Memory B cell (primary cell): ENCODE measurements around the gene HOXA6.

Experiments used
- ATAC-seq: fragments of 150-1000 bp; cut with Tn5 transposase; 2 replicates; pipeline ENCODE4 v1.10.0; 2021; ENCODE audit warnings: low read depth, mild to moderate bottlenecking, moderate library complexity
- DNase-seq, 2 donors: peaks; one replicate each; pipeline ENCODE4 v3.0.0; 2022; ENCODE audit warnings: low spot score in 2 of 2
- H3K27ac Mint-ChIP-seq: one replicate; pipeline ENCODE4 v1.8.0; 2022; ENCODE audit warnings: mild to moderate bottlenecking, moderate library complexity, mixed read lengths
- H3K27me3 Mint-ChIP-seq: one replicate; pipeline ENCODE4 v1.8.0; 2022; ENCODE audit warnings: mixed read lengths
- H3K36me3 Mint-ChIP-seq: one replicate; pipeline ENCODE4 v1.8.0; 2022; ENCODE audit warnings: mild to moderate bottlenecking, mixed read lengths
- H3K4me1 Mint-ChIP-seq: one replicate; pipeline ENCODE4 v1.8.0; 2022; ENCODE audit warnings: mixed read lengths
- H3K4me3 Mint-ChIP-seq: one replicate; pipeline ENCODE4 v1.8.0; 2022; ENCODE audit warnings: mild to moderate bottlenecking, moderate library complexity, mixed read lengths
- H3K9me3 Mint-ChIP-seq: one replicate; pipeline ENCODE4 v1.8.0; 2022; ENCODE audit warnings: mixed read lengths

HOXA6 gene

GRCh38 chr7:27156508-27156898, 8.9 kb upstream of the HOXA6 start, which contains the start of gene HOXA7:
Gene HOXA7 (minus strand): TSS chr7:27156675. CDS start chr7:27156545, 130 bp downstream.
- H3K27ac Mint-ChIP-seq, result peak within 1 kb of the TSS; percentile 86
- peaks cover 47% of the 10 kb centered on the region for H3K27me3 Mint-ChIP-seq
- peaks cover 24% of the 10 kb centered on the region for H3K4me1 Mint-ChIP-seq
- ATAC-seq (no peak), DNase-seq (no peak)
- H3K9me3 Mint-ChIP-seq, result peaks cover 1% of the 10 kb centered on the region
- H3K36me3 Mint-ChIP-seq, result peaks cover 2% of the 10 kb centered on the region
- peak within 1 kb of the TSS; percentile 3 for H3K4me3 Mint-ChIP-seq

GRCh38 chr7:27155816-27156507, 8.4 kb upstream of the HOXA6 start:
- Mint-ChIP-seq H3K27me3 (peaks cover 47% of the 10 kb centered on the region), H3K36me3 (peaks cover 2% of the 10 kb centered on the region), H3K4me3 (peak overlapping the region; percentile 3), H3K4me1 (peaks cover 27% of the 10 kb centered on the region), H3K9me3 (peaks cover 1% of the 10 kb centered on the region), H3K27ac (peak overlapping the region; percentile 46)
- DNase-seq (no peak), ATAC-seq (no peak)

- Mint-ChIP-seq H3K4me1 (peaks cover 33% of the 10 kb centered on the region), H3K36me3 (peaks cover 2% of the 10 kb centered on the region)
- no peak for DNase-seq
Observed at GRCh38 chr7:27154901-27155815, 7.6 kb upstream of the HOXA6 start.

GRCh38 chr7:27154369-27154768, 6.8 kb upstream of the HOXA6 start:
- H3K9me3 Mint-ChIP-seq, result peaks cover 1% of the 10 kb centered on the region
- H3K36me3 Mint-ChIP-seq, result peaks cover 2% of the 10 kb centered on the region
- DNase-seq, result no peak
- H3K27me3 Mint-ChIP-seq, result peaks cover 43% of the 10 kb centered on the region
- H3K4me3 Mint-ChIP-seq, result no peak overlapping the region
- peak overlapping the region; percentile 46 for H3K27ac Mint-ChIP-seq
- peaks cover 26% of the 10 kb centered on the region for H3K4me1 Mint-ChIP-seq
- no peak for ATAC-seq

More at GRCh38 chr7:27154901-27155815, 7.6 kb upstream of the HOXA6 start:
- Mint-ChIP-seq H3K4me3 (no peak overlapping the region), H3K9me3 (peaks cover 1% of the 10 kb centered on the region), H3K27ac (peak overlapping the region; percentile 46), H3K27me3 (peaks cover 47% of the 10 kb centered on the region)
- ATAC-seq, result no peak

GRCh38 chr7:27153526-27153925, 6.0 kb upstream of the HOXA6 start:
- Mint-ChIP-seq H3K27ac (peak overlapping the region; percentile 28), H3K4me1 (peaks cover 26% of the 10 kb centered on the region), H3K4me3 (no peak overlapping the region), H3K27me3 (peaks cover 36% of the 10 kb centered on the region), H3K9me3 (peaks cover 1% of the 10 kb centered on the region), H3K36me3 (peaks cover 2% of the 10 kb centered on the region)
- DNase-seq, result no peak
- no peak for ATAC-seq

GRCh38 chr7:27152816-27153442, 5.4 kb upstream of the HOXA6 start:
- Mint-ChIP-seq H3K27me3 (peaks cover 33% of the 10 kb centered on the region), H3K4me1 (peaks cover 29% of the 10 kb centered on the region), H3K9me3 (peaks cover 1% of the 10 kb centered on the region), H3K36me3 (no peaks in the 10 kb centered on the region), H3K4me3 (no peak overlapping the region), H3K27ac (no peak overlapping the region)
- ATAC-seq, result no peak
- DNase-seq, result no peak

GRCh38 chr7:27151931-27152815, 4.6 kb upstream of the HOXA6 start, which contains the start of gene HOXA3:
Gene HOXA3 (minus strand): TSS chr7:27152583. CDS start chr7:27110640, 41,943 bp downstream.
- ATAC-seq, result no peak

GRCh38 chr7:27151341-27151930, 3.9 kb upstream of the HOXA6 start:
- H3K4me1 Mint-ChIP-seq, result peaks cover 31% of the 10 kb centered on the region
- no peak for DNase-seq
- ATAC-seq, result no peak
- H3K27me3 Mint-ChIP-seq, result peaks cover 33% of the 10 kb centered on the region
- peak overlapping the region; percentile 77 for H3K4me3 Mint-ChIP-seq
- H3K36me3 Mint-ChIP-seq, result no peaks in the 10 kb centered on the region
- peaks cover 1% of the 10 kb centered on the region for H3K9me3 Mint-ChIP-seq
- H3K27ac Mint-ChIP-seq, result peak overlapping the region; percentile 77

More at GRCh38 chr7:27151931-27152815, 4.6 kb upstream of the HOXA6 start, which contains the start of gene HOXA3:
- Mint-ChIP-seq H3K27ac (peak within 1 kb of the TSS; percentile 77), H3K9me3 (peaks cover 1% of the 10 kb centered on the region), H3K36me3 (no peaks in the 10 kb centered on the region), H3K4me3 (peak within 1 kb of the TSS; percentile 77), H3K4me1 (peaks cover 28% of the 10 kb centered on the region), H3K27me3 (peaks cover 30% of the 10 kb centered on the region)
- DNase-seq, result no peak

GRCh38 chr7:27150568-27151340, 3.2 kb upstream of the HOXA6 start:
- Mint-ChIP-seq H3K4me1 (peaks cover 31% of the 10 kb centered on the region), H3K27me3 (peaks cover 36% of the 10 kb centered on the region), H3K36me3 (no peaks in the 10 kb centered on the region), H3K4me3 (peak overlapping the region; percentile 77), H3K9me3 (peaks cover 1% of the 10 kb centered on the region), H3K27ac (peak overlapping the region; percentile 77)
- ATAC-seq (peak; percentile 83), DNase-seq (peak; percentile 66 to 74)

GRCh38 chr7:27149842-27150567, 2.4 kb upstream of the HOXA6 start:
- DNase-seq, result no peak
- Mint-ChIP-seq H3K4me1 (peaks cover 29% of the 10 kb centered on the region), H3K27me3 (peaks cover 34% of the 10 kb centered on the region), H3K9me3 (no peaks in the 10 kb centered on the region), H3K27ac (no peak overlapping the region), H3K36me3 (no peaks in the 10 kb centered on the region), H3K4me3 (peak overlapping the region; percentile 77)
- no peak for ATAC-seq

GRCh38 chr7:27148756-27149641, 1.4 kb upstream of the HOXA6 start:
- H3K27me3 Mint-ChIP-seq, result peaks cover 27% of the 10 kb centered on the region
- peaks cover 27% of the 10 kb centered on the region for H3K4me1 Mint-ChIP-seq
- H3K27ac Mint-ChIP-seq, result no peak overlapping the region
- DNase-seq (no peak), ATAC-seq (no peak)
- H3K4me3 Mint-ChIP-seq, result no peak overlapping the region
- H3K9me3 Mint-ChIP-seq, result no peaks in the 10 kb centered on the region
- no peaks in the 10 kb centered on the region for H3K36me3 Mint-ChIP-seq
